LNCaP clone FGC (cell line): ENCODE measurements around the gene SDHAF3.
"Not testable (repeated sequence)": the region's sequence is repeated elsewhere in the genome, so short reads cannot be mapped to it uniquely, and the experiment has no call there.

Experiments used
- DNase-seq: peaks from one replicate; pipeline ENCODE4 v3.0.0-alpha.2; 2011; ENCODE audit warnings: low read depth
- H3K4me3 ChIP-seq: 2 replicates; pipeline ENCODE4 v1.5.1; 2011; ENCODE audit warnings: mild to moderate bottlenecking, low read depth, low read length, control low read depth
- TF ChIP-seq, protein P1 (sequence below): IDR thresholded peaks from 2 replicates; pipeline ENCODE4 v1.5.1; 2012; ENCODE audit warnings: mild to moderate bottlenecking; ENCODE audit not compliant: control insufficient read depth, insufficient read depth; ENCODE audit errors: extremely low read depth

Gene SDHAF3

DNA sequence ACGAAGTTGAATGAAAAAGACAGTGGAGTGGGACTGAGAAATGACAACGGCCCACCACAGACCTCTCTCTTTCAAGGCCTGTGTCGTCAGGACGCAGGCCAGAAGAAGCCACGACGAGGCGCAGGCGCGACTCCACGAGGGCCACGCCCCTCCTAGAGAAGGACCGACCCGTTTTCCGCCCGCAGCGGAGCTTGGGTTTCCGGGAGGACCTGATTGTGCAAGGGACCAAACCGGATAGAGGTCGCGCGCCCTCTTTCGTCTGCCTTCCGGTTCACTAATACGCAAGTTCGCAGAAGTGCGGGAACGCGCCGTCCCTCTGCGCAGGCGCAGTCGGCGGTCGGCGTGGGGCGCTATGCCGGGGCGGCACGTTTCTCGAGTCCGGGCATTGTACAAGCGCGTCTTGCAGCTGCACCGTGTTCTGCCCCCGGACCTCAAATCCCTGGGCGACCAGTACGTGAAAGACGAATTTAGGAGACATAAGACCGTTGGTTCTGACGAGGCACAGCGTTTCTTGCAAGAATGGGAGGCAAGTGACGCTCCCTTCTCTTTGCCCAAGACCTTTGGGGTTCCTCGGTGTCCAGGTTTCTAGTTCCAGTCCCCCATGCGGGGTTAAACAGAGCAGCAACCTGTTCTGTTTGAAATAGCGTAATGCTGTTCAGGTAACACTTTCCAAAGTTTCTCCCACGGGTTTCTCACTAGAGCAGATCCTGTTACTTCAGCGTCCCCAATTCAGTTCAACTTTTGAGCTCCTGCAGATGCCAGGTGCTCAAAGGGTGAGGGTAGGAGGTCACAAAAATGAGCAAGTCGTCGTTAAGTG lies at the start of gene SDHAF3:
Gene SDHAF3, plus strand, starts transcription at position 327 of the 817 bp plus-strand sequence. Its CDS starts 26 bp downstream, at position 353.
- H3K4me3 ChIP-seq, result peak within 1 kb of the TSS; percentile 92
- TF ChIP-seq, protein P1, sequence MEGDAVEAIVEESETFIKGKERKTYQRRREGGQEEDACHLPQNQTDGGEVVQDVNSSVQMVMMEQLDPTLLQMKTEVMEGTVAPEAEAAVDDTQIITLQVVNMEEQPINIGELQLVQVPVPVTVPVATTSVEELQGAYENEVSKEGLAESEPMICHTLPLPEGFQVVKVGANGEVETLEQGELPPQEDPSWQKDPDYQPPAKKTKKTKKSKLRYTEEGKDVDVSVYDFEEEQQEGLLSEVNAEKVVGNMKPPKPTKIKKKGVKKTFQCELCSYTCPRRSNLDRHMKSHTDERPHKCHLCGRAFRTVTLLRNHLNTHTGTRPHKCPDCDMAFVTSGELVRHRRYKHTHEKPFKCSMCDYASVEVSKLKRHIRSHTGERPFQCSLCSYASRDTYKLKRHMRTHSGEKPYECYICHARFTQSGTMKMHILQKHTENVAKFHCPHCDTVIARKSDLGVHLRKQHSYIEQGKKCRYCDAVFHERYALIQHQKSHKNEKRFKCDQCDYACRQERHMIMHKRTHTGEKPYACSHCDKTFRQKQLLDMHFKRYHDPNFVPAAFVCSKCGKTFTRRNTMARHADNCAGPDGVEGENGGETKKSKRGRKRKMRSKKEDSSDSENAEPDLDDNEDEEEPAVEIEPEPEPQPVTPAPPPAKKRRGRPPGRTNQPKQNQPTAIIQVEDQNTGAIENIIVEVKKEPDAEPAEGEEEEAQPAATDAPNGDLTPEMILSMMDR, result peak; percentile 11; the same call in 1 of the 2 replicates
- peak; percentile 92 for DNase-seq

DNA sequence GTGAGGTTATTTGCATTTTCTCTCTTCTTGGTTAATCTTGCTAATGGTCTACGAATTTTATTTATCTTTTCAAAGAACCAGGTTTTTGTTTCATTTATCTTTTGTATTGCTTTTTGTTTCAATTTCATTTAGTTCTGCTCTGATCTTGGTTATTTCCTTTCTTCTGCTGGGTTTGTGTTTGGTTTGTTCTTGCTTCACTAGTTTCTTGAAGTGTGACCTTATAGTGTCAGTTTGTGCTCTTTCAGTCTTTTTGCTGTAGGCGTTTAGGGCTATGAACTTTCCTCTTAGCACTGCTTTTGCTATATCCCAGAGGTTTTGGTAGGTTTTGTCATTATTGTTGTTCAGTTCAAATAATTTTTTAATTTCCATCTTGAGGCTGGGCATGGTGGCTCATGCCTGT lies 45.5 kb upstream of the SDHAF3 start:
- H3K4me3 ChIP-seq, result not testable (repeated sequence)

DNA sequence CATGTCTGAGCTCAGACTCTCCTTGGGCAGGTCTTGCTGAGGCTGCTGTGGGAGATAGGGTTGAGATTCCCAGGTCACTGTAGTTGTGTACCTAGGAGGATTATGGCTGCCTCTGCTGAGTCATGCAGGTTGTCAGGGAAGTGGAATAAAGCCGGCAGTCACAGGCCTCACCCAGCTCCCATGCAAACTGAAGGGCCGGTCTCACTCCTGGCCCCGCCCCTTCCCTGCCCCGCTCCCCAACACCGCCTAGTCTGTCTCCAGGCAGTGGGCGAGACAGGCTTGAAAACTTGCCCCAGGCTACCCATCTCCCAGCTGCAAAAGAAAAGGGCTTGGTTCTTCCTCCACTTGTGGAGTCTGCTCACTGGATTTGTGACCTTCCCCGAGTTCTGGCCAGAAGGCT lies 41.6 kb upstream of the SDHAF3 start:
- DNase-seq, result no peak
- no peak overlapping the region for H3K4me3 ChIP-seq
- TF ChIP-seq, protein P1, result no peak

More for the DNA sequence above, 45.5 kb upstream of the SDHAF3 start:
- not testable (repeated sequence) for DNase-seq

DNA sequence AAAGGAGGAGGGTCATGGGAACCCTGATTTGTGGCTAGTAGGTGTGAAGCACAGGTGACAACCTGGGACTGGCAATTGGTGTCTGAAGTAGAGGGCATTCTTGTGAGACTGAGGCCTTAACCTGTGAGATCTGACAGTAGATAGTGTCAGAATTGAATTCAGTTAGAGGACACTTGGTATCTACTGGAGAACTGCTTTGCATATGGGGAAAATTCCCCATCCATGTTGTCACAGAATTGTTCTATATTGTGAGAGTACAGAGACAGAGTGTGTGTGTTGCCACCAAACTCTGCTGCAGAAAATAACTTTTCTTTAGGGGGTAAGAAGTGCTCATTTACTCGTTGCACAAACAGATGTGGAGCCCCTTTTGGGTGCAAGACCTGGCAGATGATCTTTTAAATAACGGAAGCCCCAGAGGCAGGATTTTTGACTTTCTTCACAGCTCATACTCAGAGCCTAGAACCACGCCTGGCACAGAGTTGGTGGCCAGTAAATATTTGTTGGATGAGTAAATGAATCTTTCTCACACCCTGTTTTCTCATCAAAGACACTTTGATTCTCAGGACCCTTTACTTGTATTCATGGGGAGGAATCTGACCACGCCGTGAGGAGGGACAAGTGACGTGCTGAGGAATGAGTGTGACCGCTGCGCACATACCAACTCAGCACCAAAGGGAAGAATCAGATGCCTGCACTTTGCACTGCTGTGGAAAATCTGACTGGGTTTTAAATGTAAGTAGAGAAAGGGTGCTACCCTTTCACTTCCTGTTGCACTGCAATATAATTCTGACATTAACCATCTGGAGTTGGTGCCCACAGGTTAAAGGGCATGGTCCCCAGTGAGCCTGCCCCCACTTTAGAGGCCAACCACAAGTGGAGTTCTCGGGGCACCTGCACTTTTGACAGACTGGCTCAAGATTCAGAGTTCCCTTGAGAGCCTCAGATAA lies 39.2 kb upstream of the SDHAF3 start:
- H3K4me3 ChIP-seq, result no peak overlapping the region
- DNase-seq, result no peak
- TF ChIP-seq, protein P1, result no peak

DNA sequence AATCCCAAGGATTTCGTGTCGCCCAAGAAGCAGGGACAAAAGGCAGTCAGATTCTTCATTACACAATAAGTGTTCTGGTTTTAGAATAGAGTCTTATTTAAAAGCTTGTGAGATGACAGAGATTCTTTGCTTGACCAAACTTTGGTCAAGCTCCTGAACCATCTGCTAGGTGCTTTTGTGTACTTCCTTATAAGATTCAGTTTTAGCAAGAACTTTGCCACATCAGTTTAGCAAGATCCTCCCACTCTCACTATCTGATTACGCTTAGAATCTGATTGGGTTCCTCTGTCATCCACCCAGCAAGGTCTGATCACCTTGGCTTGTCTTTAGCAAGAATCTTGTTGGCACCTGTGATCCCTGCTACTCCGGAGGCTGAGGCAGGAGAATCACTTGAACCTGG lies 38.2 kb upstream of the SDHAF3 start:
- DNase-seq, result no peak
- TF ChIP-seq, protein P1, result no peak
- H3K4me3 ChIP-seq, result no peak overlapping the region

DNA sequence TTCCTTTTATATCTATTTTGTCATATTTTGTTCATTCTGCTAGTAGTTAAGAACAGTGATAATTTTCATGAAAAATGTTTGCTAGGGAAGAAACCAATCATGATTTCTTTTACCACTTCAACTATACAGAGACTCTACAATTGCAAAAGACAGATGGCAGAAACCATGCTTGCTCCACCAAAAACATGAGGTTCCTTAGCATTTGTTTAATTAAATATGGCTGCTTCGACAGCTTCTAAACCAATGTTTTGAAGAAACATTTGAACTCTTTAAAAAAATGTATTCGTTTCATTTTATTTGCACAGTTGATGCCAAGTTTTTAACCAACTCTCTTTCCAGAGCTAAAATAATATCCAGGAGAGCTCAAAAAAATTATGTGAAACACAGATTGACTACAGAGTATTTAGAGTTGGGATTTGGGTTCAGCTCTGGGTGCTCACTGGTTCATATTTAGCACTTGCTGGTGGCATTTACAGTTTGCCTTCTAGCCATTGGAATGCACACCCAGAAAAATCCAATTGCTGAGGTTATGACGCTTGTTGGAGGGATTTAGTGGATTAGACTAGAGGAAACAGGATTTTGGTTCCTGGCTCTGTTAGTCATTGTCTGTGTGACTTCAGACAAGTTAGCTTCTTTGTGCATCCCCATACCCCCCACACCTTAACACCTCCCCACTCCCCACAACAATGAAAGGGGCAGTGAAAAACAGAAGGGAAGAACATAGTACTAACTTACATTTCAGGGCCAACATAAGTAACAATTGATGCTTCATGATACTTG lies 35.8 kb upstream of the SDHAF3 start:
- no peak overlapping the region for H3K4me3 ChIP-seq
- no peak for DNase-seq
- TF ChIP-seq, protein P1, result no peak
